Neural cell (in vitro differentiated cells): ENCODE measurements around the gene AQP2. TPM values are rescaled to one million over a fixed set of nuclear protein-coding genes. Genes with fewer than 3 reads are reported as not detected.

ENCODE experiments used
- H2AFZ ChIP-seq: fragments of 200-600, 300-800 bp; sonication (generic), shearing (Covaris generic); 2 replicates; pipeline ENCODE4 v1.6.0; 2014; ENCODE audit warnings: low read depth, mild to moderate bottlenecking, antibody characterized with exemption, low read length, moderate library complexity
- H3F3A ChIP-seq: fragments of 200-600 bp; shearing (Covaris generic); 2 replicates; pipeline ENCODE4 v1.6.1; 2016; ENCODE audit warnings: mild to moderate bottlenecking, moderate library complexity, mixed read lengths, antibody characterized with exemption, low read length; ENCODE audit not compliant: insufficient read depth, poor library complexity, severe bottlenecking
- H3K27ac ChIP-seq: fragments of 200-600, 300-800 bp; sonication (generic), shearing (Covaris generic); 2 replicates; pipeline ENCODE4 v1.5.1; 2014; ENCODE audit warnings: mild to moderate bottlenecking, low read length, moderate library complexity
- H3K27me3 ChIP-seq: fragments of 300-800, 200-600 bp; sonication (generic), shearing (Covaris generic); 2 replicates; pipeline ENCODE4 v1.6.0; 2014; ENCODE audit warnings: mild to moderate bottlenecking, low read depth, low read length, moderate library complexity; ENCODE audit not compliant: insufficient read depth
- H3K36me3 ChIP-seq: fragments of 300-800, 200-600 bp; sonication (generic), shearing (Covaris generic); 2 replicates; pipeline ENCODE4 v1.5.1; 2014; ENCODE audit warnings: mild to moderate bottlenecking, antibody characterized with exemption, low read length, moderate library complexity; ENCODE audit not compliant: insufficient read depth
- H3K4me2 ChIP-seq: fragments of 300-800, 200-600 bp; sonication (generic), shearing (Covaris generic); 2 replicates; pipeline ENCODE4 v1.6.0; 2014; ENCODE audit warnings: mild to moderate bottlenecking, low read length
- H3K4me3 ChIP-seq: fragments of 300-800, 200-600 bp; sonication (generic), shearing (Covaris generic); 2 replicates; pipeline ENCODE4 v1.5.1; 2014; ENCODE audit warnings: mild to moderate bottlenecking, low read length, moderate library complexity
- H3K79me2 ChIP-seq: fragments of 200-600 bp; shearing (Covaris generic); replicated peaks from 2 replicates; pipeline ENCODE4 v1.6.0; 2014; ENCODE audit warnings: mild to moderate bottlenecking, low read length, moderate library complexity; ENCODE audit not compliant: insufficient read depth
- H3K9ac ChIP-seq: fragments of 300-800, 200-600 bp; sonication (generic), shearing (Covaris generic); 2 replicates; pipeline ENCODE4 v1.6.1; 2016; ENCODE audit warnings: mild to moderate bottlenecking, low read length, mixed read lengths
- H3K9me2 ChIP-seq: fragments of 200-600 bp; shearing (Covaris generic); 2 replicates; pipeline ENCODE4 v1.6.1; 2016; ENCODE audit warnings: mild to moderate bottlenecking, low read length, mixed read lengths; ENCODE audit not compliant: insufficient read depth
- H3K9me3 ChIP-seq: fragments of 200-600, 300-800 bp; sonication (generic), shearing (Covaris generic); 2 replicates; pipeline ENCODE4 v1.6.1; 2016; ENCODE audit warnings: mild to moderate bottlenecking, mixed run types, low read length, moderate library complexity, mixed read lengths
- H4K20me1 ChIP-seq: fragments of 200-600 bp; shearing (Covaris generic); 2 replicates; pipeline ENCODE4 v1.6.1; 2016; ENCODE audit warnings: mild to moderate bottlenecking, mixed run types; ENCODE audit not compliant: insufficient read depth
- EP300 ChIP-seq: fragments of 450-650 bp; conservative IDR thresholded peaks from 2 replicates; pipeline ENCODE4 v1.6.1; 2014; ENCODE audit warnings: antibody characterized with exemption, mild to moderate bottlenecking, moderate library complexity; ENCODE audit not compliant: poor library complexity, severe bottlenecking
- EZH2 ChIP-seq: fragments of 200-600, 300-800 bp; shearing (Covaris generic), sonication (generic); IDR thresholded peaks from 2 replicates; pipeline ENCODE4 v1.6.1; 2014; ENCODE audit warnings: antibody characterized with exemption, low read length, borderline replicate concordance, mild to moderate bottlenecking; ENCODE audit not compliant: insufficient read depth, poor library complexity, severe bottlenecking
- MXI1 ChIP-seq: fragments of 450-650 bp; conservative IDR thresholded peaks from 2 replicates; pipeline ENCODE4 v1.6.1; 2014; ENCODE audit warnings: antibody characterized with exemption, mild to moderate bottlenecking; ENCODE audit not compliant: poor library complexity, severe bottlenecking
- POLR2AphosphoS5 ChIP-seq: IDR thresholded peaks from 2 replicates; pipeline ENCODE4 v1.6.1; 2012
- RAD21 ChIP-seq: fragments of 450-650 bp; conservative IDR thresholded peaks from 2 replicates; pipeline ENCODE4 v1.6.1; 2014; ENCODE audit warnings: antibody characterized with exemption, mild to moderate bottlenecking, moderate library complexity
- SMC3 ChIP-seq: fragments of 450-650 bp; conservative IDR thresholded peaks from 2 replicates; pipeline ENCODE4 v1.6.1; 2014; ENCODE audit warnings: antibody characterized with exemption, mild to moderate bottlenecking, moderate library complexity; ENCODE audit not compliant: poor library complexity
- TAF1 ChIP-seq: IDR thresholded peaks from 2 replicates; pipeline ENCODE4 v1.6.1; 2012; ENCODE audit warnings: low read depth
- polyA plus RNA-seq: library from polyadenylated mRNA; depleted of rRNA; stranded (reverse); fragments of >200 nt; gene quantifications from 2 replicates; pipeline ENCODE4 v1.2.3, GENCODE V29; 2014
- TF ChIP-seq, protein P1 (sequence below): IDR thresholded peaks from 2 replicates; pipeline ENCODE4 v1.6.1; 2012; ENCODE audit warnings: borderline replicate concordance

The AQP2 gene
- polyA plus RNA-seq, 1 donor from 2014 or later: not detected

DNA sequence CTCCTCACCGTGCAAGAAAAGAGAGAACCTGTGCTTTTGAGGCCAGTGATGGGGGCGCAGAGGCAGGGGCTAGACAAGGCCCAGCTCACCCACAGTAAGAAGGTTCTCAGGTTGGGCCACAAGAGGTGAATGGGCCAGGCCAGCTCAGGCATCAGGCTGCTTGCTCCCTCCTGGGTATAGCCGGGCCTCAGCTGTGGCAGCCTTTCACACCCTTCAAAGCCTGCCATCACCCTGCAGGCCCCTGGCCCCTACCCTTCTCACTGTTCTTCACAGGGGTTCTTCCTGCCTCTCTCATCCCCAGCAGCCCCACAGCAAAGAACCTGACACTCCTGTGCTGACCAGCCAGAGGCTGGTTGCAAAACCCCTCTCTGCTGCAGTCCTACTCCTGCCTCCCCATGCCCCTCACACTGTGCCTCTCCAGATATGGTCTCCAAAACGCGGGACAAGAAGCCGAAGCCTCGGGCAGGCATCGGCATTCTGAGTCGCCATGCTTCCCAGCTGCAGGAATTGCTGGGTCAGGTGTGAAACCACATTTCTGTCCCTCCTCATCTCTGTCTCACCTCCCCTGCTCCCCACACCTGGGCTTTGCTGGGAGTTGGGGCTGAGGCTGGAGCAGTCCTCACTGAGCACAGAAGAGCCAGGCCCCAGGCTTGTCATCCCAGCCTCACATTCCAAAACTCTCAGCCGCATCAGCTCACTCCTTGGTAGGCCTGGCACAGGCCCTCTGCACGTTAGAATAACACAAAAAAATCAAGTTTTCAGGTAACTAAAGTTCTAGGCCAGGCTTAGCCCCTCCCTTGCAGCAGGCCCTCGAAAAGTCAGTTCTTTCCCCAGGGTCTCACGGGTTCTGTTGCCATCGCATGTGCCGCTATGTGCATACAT, 40.0 kb upstream of the AQP2 start:
- Histone ChIP-seq H4K20me1 (no peaks in the 10 kb centered on the region), H3K9me3 (no peaks in the 10 kb centered on the region), H3F3A (no peaks in the 10 kb centered on the region), H3K27me3 (no peaks in the 10 kb centered on the region), H3K79me2 (no peaks in the 10 kb centered on the region), H3K36me3 (no peaks in the 10 kb centered on the region), H2AFZ (no peak overlapping the region), H3K9me2 (no peaks in the 10 kb centered on the region), H3K4me3 (no peak overlapping the region), H3K27ac (no peak overlapping the region), H3K4me2 (no peak overlapping the region), H3K9ac (no peak overlapping the region)
- no peak for TF ChIP-seq EZH2
- no peak for TF ChIP-seq TAF1
- TF ChIP-seq, protein P1, sequence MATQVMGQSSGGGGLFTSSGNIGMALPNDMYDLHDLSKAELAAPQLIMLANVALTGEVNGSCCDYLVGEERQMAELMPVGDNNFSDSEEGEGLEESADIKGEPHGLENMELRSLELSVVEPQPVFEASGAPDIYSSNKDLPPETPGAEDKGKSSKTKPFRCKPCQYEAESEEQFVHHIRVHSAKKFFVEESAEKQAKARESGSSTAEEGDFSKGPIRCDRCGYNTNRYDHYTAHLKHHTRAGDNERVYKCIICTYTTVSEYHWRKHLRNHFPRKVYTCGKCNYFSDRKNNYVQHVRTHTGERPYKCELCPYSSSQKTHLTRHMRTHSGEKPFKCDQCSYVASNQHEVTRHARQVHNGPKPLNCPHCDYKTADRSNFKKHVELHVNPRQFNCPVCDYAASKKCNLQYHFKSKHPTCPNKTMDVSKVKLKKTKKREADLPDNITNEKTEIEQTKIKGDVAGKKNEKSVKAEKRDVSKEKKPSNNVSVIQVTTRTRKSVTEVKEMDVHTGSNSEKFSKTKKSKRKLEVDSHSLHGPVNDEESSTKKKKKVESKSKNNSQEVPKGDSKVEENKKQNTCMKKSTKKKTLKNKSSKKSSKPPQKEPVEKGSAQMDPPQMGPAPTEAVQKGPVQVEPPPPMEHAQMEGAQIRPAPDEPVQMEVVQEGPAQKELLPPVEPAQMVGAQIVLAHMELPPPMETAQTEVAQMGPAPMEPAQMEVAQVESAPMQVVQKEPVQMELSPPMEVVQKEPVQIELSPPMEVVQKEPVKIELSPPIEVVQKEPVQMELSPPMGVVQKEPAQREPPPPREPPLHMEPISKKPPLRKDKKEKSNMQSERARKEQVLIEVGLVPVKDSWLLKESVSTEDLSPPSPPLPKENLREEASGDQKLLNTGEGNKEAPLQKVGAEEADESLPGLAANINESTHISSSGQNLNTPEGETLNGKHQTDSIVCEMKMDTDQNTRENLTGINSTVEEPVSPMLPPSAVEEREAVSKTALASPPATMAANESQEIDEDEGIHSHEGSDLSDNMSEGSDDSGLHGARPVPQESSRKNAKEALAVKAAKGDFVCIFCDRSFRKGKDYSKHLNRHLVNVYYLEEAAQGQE: no peak
- no peak for TF ChIP-seq SMC3
- no peak for TF ChIP-seq MXI1
- TF ChIP-seq RAD21: no peak

DNA sequence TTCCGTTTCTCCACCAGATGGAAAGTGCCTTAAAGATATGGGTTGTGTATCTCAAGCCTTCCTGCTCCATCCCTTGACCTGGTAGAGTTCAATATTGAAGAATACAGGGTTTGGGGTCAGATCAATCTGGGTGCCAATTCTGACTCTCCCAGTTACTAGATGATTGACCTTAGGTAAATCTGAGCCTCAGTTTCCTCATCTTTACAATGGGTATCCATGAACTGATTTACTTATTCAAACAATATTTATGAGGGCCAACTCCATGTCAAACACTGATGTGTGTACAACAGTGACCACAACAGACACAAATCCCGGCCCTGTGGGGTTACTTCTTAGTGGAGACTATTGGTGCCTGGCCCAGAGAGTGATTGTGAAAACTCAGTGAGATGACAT, 39.3 kb upstream of the AQP2 start:
- Histone ChIP-seq H3K9me3 (no peaks in the 10 kb centered on the region), H3K27ac (no peak overlapping the region), H3K27me3 (no peaks in the 10 kb centered on the region), H3K9ac (no peak overlapping the region), H3K9me2 (no peaks in the 10 kb centered on the region), H3K4me3 (no peak overlapping the region), H2AFZ (no peak overlapping the region), H4K20me1 (no peaks in the 10 kb centered on the region), H3K36me3 (no peaks in the 10 kb centered on the region), H3K4me2 (no peak overlapping the region), H3F3A (no peaks in the 10 kb centered on the region), H3K79me2 (no peaks in the 10 kb centered on the region)
- TF ChIP-seq POLR2AphosphoS5 (no peak), RAD21 (no peak), EP300 (no peak), SMC3 (no peak), TAF1 (no peak), EZH2 (no peak)
- TF ChIP-seq, protein P1: no peak
